Mesenchymal stem cell (in vitro differentiated cells and primary cell): ENCODE data around the gene AAGAB.

ENCODE experiments used
- DNase-seq: peaks from one replicate; pipeline ENCODE4 v3.0.0-alpha.2; 2013
- H2AFZ ChIP-seq: one replicate; pipeline ENCODE4 v1.6.1; 2013; ENCODE audit warnings: low read depth, mild to moderate bottlenecking, control low read depth, inconsistent platforms, low read length, moderate library complexity
- H2AK5ac ChIP-seq: 2 replicates; pipeline ENCODE4 v1.6.1; 2013; ENCODE audit warnings: low read length, moderate library complexity, mild to moderate bottlenecking, inconsistent platforms; ENCODE audit not compliant: severe bottlenecking
- H2BK120ac ChIP-seq: one replicate; pipeline ENCODE4 v1.6.1; 2013; ENCODE audit warnings: low read depth, mild to moderate bottlenecking, inconsistent platforms, low read length, moderate library complexity
- H2BK12ac ChIP-seq, 2 experiments: one replicate each; pipeline ENCODE4 v1.6.1; 2013; ENCODE audit warnings: inconsistent platforms in 2 of 2, low read length in 2 of 2, mild to moderate bottlenecking in 2 of 2, moderate library complexity in 2 of 2, control low read depth in 1 of 2
- H2BK15ac ChIP-seq: one replicate; pipeline ENCODE4 v1.6.1; 2013; ENCODE audit warnings: mild to moderate bottlenecking, low read depth, inconsistent platforms; ENCODE audit not compliant: poor library complexity, severe bottlenecking
- H2BK5ac ChIP-seq: 2 replicates; pipeline ENCODE4 v1.6.1; 2013; ENCODE audit warnings: low read depth, mild to moderate bottlenecking, low read length, control low read depth, inconsistent platforms; ENCODE audit not compliant: poor library complexity, severe bottlenecking
- H3K14ac ChIP-seq, 2 experiments: one replicate each; pipeline ENCODE4 v1.6.1; 2013; ENCODE audit warnings: inconsistent platforms in 2 of 2, low read length in 2 of 2, control low read depth in 1 of 2, mild to moderate bottlenecking in 1 of 2, moderate library complexity in 1 of 2
- H3K18ac ChIP-seq, 2 experiments: one replicate each; pipeline ENCODE4 v1.6.1; 2013; ENCODE audit warnings: inconsistent platforms in 2 of 2, low read length in 2 of 2, control low read depth in 1 of 2, low read depth in 1 of 2, mild to moderate bottlenecking in 1 of 2
- H3K23ac ChIP-seq, 2 experiments: one replicate each; pipeline ENCODE4 v1.6.1; 2013; ENCODE audit warnings: inconsistent platforms in 2 of 2, low read length in 2 of 2, mild to moderate bottlenecking in 2 of 2, moderate library complexity in 2 of 2, control low read depth in 1 of 2
- H3K27ac ChIP-seq: 2 replicates; pipeline ENCODE4 v1.5.1; 2013; ENCODE audit warnings: mild to moderate bottlenecking, moderate library complexity, low read length, control low read depth, inconsistent platforms; ENCODE audit not compliant: poor library complexity, severe bottlenecking
- H3K27me3 ChIP-seq, 2 experiments: 2 replicates each; pipeline versions ENCODE4 v1.6.1 to v1.7.0; 2013; ENCODE audit warnings: low read length in 2 of 2, mild to moderate bottlenecking in 2 of 2, moderate library complexity in 2 of 2, control low read depth in 1 of 2, inconsistent platforms in 1 of 2; ENCODE audit not compliant: control insufficient read depth in 1 of 2, insufficient read depth in 1 of 2
- H3K36me3 ChIP-seq, 2 experiments: 2 replicates each; pipeline versions ENCODE4 v1.6.1 to v1.7.0; 2013; ENCODE audit warnings: low read length in 2 of 2, control low read depth in 1 of 2, inconsistent platforms in 1 of 2, low read depth in 1 of 2, mild to moderate bottlenecking in 1 of 2; ENCODE audit not compliant: insufficient read depth in 2 of 2, control insufficient read depth in 1 of 2
- H3K4ac ChIP-seq, 2 experiments: one replicate each; pipeline ENCODE4 v1.6.1; 2013; ENCODE audit warnings: inconsistent platforms in 2 of 2, low read length in 2 of 2, mild to moderate bottlenecking in 2 of 2, moderate library complexity in 2 of 2, control low read depth in 1 of 2, low read depth in 1 of 2
- H3K4me1 ChIP-seq: 2 replicates; pipeline ENCODE4 v1.6.1; 2013; ENCODE audit warnings: low read depth, low read length, control low read depth; ENCODE audit not compliant: control insufficient read depth, insufficient read depth
- H3K4me2 ChIP-seq: 2 replicates; pipeline ENCODE4 v1.6.1; 2013; ENCODE audit warnings: low read length, mild to moderate bottlenecking, inconsistent platforms; ENCODE audit not compliant: poor library complexity, severe bottlenecking
- H3K4me3 ChIP-seq, 2 experiments: 2 replicates each; pipeline versions ENCODE4 v1.5.1 to v1.7.0; 2013; ENCODE audit warnings: low read length in 2 of 2, mild to moderate bottlenecking in 2 of 2, control low read depth in 1 of 2, low read depth in 1 of 2; ENCODE audit not compliant: insufficient read depth in 1 of 2
- H3K79me1 ChIP-seq: replicated peaks from 2 replicates; pipeline ENCODE4 v1.6.1; 2013; ENCODE audit warnings: mild to moderate bottlenecking, control low read depth, low read length, inconsistent platforms; ENCODE audit not compliant: poor library complexity, severe bottlenecking
- H3K9ac ChIP-seq: 2 replicates; pipeline ENCODE4 v1.7.0; 2013; ENCODE audit warnings: mild to moderate bottlenecking, low read length, moderate library complexity
- H3K9me3 ChIP-seq: 2 replicates; pipeline ENCODE4 v1.7.0; 2013; ENCODE audit warnings: mild to moderate bottlenecking, low read length; ENCODE audit not compliant: control insufficient read depth
- H4K8ac ChIP-seq: one replicate; pipeline ENCODE4 v1.6.1; 2013; ENCODE audit warnings: inconsistent platforms, mild to moderate bottlenecking, low read length, moderate library complexity
- H4K91ac ChIP-seq: one replicate; pipeline ENCODE4 v1.6.1; 2013; ENCODE audit warnings: mild to moderate bottlenecking, low read length, inconsistent platforms
- WGBS: methylation state at CpG from one replicate; pipeline ENCODE4 v1.1.7; 2013; ENCODE audit warnings: mixed read lengths; 5-methylcytosine and 5-hydroxymethylcytosine counted together

AAGAB gene

GRCh38 chr15:67168694-67169093 is 85.8 kb downstream of the AAGAB start:
- Histone ChIP-seq H2AFZ (no peak overlapping the region), H3K36me3 (peaks cover 51 to 92% of the 10 kb centered on the region in 2 experiments), H4K91ac (no peak overlapping the region), H3K9me3 (no peaks in the 10 kb centered on the region), H3K27ac (no peak overlapping the region), H4K8ac (peak overlapping the region; percentile 67), H2AK5ac (no peak overlapping the region), H3K23ac (no peak overlapping the region), H3K9ac (peak overlapping the region; percentile 27), H3K4ac (no peak overlapping the region), H3K4me3 (no peak overlapping the region), H3K14ac (no peak overlapping the region), H3K79me1 (peaks cover 9% of the 10 kb centered on the region), H3K4me1 (peaks cover 24% of the 10 kb centered on the region), H2BK5ac (no peak overlapping the region), H2BK120ac (no peak overlapping the region), H3K27me3 (no peaks in the 10 kb centered on the region), H3K4me2 (no peak overlapping the region), H2BK12ac (peak overlapping the region in 1 of 2 experiments; percentile 40), H3K18ac (peak overlapping the region in 1 of 2 experiments; percentile 28), H2BK15ac (no peak overlapping the region)
- WGBS: 94% methylated on average over 5 of the region's 6 CpGs
- no peak for DNase-seq

- H2BK5ac ChIP-seq: no peak overlapping the region
Observed at GRCh38 chr15:67167091-67167490, 87.4 kb downstream of the AAGAB start.

GRCh38 chr15:67166280-67167009 is 88.0 kb downstream of the AAGAB start:
- no peak overlapping the region for H3K23ac ChIP-seq
- WGBS: 91% methylated on average over 13 of the region's 13 CpGs
- no peak overlapping the region for H2AFZ ChIP-seq
- H2BK12ac ChIP-seq: no peak overlapping the region
- peak overlapping the region; percentile 17 for H3K9ac ChIP-seq
- peaks cover 17% of the 10 kb centered on the region for H3K79me1 ChIP-seq
- no peaks in the 10 kb centered on the region for H3K27me3 ChIP-seq
- H4K8ac ChIP-seq: no peak overlapping the region
- H2BK5ac ChIP-seq: no peak overlapping the region
- no peak overlapping the region for H3K27ac ChIP-seq
- H4K91ac ChIP-seq: no peak overlapping the region
- peaks cover 44 to 78% of the 10 kb centered on the region in 2 experiments for H3K36me3 ChIP-seq
- no peak overlapping the region for H2AK5ac ChIP-seq
- H3K4me1 ChIP-seq: peaks cover 24% of the 10 kb centered on the region
- no peak overlapping the region for H3K4me3 ChIP-seq
- no peak for DNase-seq
- no peak overlapping the region for H2BK120ac ChIP-seq
- H3K9me3 ChIP-seq: no peaks in the 10 kb centered on the region
- H2BK15ac ChIP-seq: no peak overlapping the region
- peak overlapping the region in 1 of 2 experiments; percentile 64 for H3K18ac ChIP-seq
- no peak overlapping the region for H3K14ac ChIP-seq
- H3K4ac ChIP-seq: peak overlapping the region in 1 of 2 experiments; percentile 1
- H3K4me2 ChIP-seq: no peak overlapping the region

More at GRCh38 chr15:67167091-67167490, 87.4 kb downstream of the AAGAB start:
- H3K4me3 ChIP-seq: no peak overlapping the region
- no peaks in the 10 kb centered on the region for H3K9me3 ChIP-seq
- no peak overlapping the region for H3K4ac ChIP-seq
- no peak overlapping the region for H4K8ac ChIP-seq
- no peak overlapping the region for H2BK120ac ChIP-seq
- no peaks in the 10 kb centered on the region for H3K27me3 ChIP-seq
- H3K79me1 ChIP-seq: peaks cover 12% of the 10 kb centered on the region
- H3K4me1 ChIP-seq: peaks cover 24% of the 10 kb centered on the region
- peak overlapping the region; percentile 30 for H4K91ac ChIP-seq
- no peak overlapping the region for H3K23ac ChIP-seq
- H2BK12ac ChIP-seq: peak overlapping the region in 1 of 2 experiments; percentile 73
- no peak overlapping the region for H3K9ac ChIP-seq
- no peak overlapping the region for H3K27ac ChIP-seq
- no peak overlapping the region for H2BK15ac ChIP-seq
- peak overlapping the region in 1 of 2 experiments; percentile 31 for H3K14ac ChIP-seq
- no peak overlapping the region for H2AFZ ChIP-seq
- no peak for DNase-seq
- peaks cover 41 to 84% of the 10 kb centered on the region in 2 experiments for H3K36me3 ChIP-seq
- no peak overlapping the region for H2AK5ac ChIP-seq
- no peak overlapping the region for H3K4me2 ChIP-seq
- peak overlapping the region in 1 of 2 experiments; percentile 64 for H3K18ac ChIP-seq
- 91% methylated on average over 4 of the region's 4 CpGs for WGBS
